IMR-90 (cell line): Measurements from ENCODE around the gene PREP. TPM values are rescaled to one million over a fixed set of nuclear protein-coding genes. Genes with fewer than 3 reads are reported as not detected.

Source experiments
- ATAC-seq: fragments of 200-7000 bp; cut with Tn5 transposase; 2 replicates; pipeline ENCODE4 v1.9.1; 2020; ENCODE audit warnings: low read depth, mild to moderate bottlenecking, moderate library complexity
- BruUV-seq: library from RNA; stranded (reverse); fragments of 400-500 nt; replicated peaks from 2 replicates; lab custom pipeline; 2021; lab: Mats Ljungman, UMichigan
- CTCF ChIA-PET: fragments of 300-600 bp; formaldehyde crosslinking; extraction: SDS; loops from one replicate; lab custom pipeline; 2021; ENCODE audit warnings: antibody characterized with exemption; lab: Yijun Ruan, JAX
- POLR2A ChIA-PET: fragments of 300-600 bp; sonication (Branson Sonifier 250); formaldehyde crosslinking; loops from one replicate; lab custom pipeline; 2022; ENCODE audit warnings: antibody characterized with exemption; ENCODE audit not compliant: unreplicated experiment; lab: Charles Lee
- DNase-seq: peaks from one replicate; pipeline ENCODE4 v3.0.0; 2013
- H2AFZ ChIP-seq: replicated peaks from 2 replicates; pipeline ENCODE3; 2013; ENCODE audit warnings: low read length, mild to moderate bottlenecking; ENCODE audit not compliant: poor library complexity
- H2AK5ac ChIP-seq: 2 replicates; pipeline ENCODE4 v1.6.1; 2013; ENCODE audit warnings: low read depth, low read length, inconsistent platforms
- H2AK9ac ChIP-seq: replicated peaks from 2 replicates; pipeline ENCODE3; 2013; ENCODE audit warnings: mild to moderate bottlenecking, low read depth, low read length, moderate library complexity; ENCODE audit not compliant: poor library complexity
- H2BK120ac ChIP-seq: 2 replicates; pipeline ENCODE4 v1.6.1; 2013; ENCODE audit warnings: low read depth, low read length, inconsistent platforms
- H2BK15ac ChIP-seq: 3 replicates; pipeline ENCODE4 v1.6.1; 2013; ENCODE audit warnings: low read depth, low read length, inconsistent platforms
- H2BK20ac ChIP-seq: 2 replicates; pipeline ENCODE4 v1.6.1; 2013; ENCODE audit warnings: low read depth, mild to moderate bottlenecking, inconsistent platforms, low read length, moderate library complexity
- H2BK5ac ChIP-seq: 2 replicates; pipeline ENCODE4 v1.6.1; 2013; ENCODE audit warnings: mild to moderate bottlenecking, low read depth, low read length, inconsistent platforms; ENCODE audit not compliant: poor library complexity, severe bottlenecking
- H3K14ac ChIP-seq: replicated peaks from 2 replicates; pipeline ENCODE4 v1.6.1; 2013; ENCODE audit warnings: low read depth, low read length, inconsistent platforms
- H3K18ac ChIP-seq: 2 replicates; pipeline ENCODE4 v1.6.1; 2013; ENCODE audit warnings: low read depth, low read length, control low read depth
- H3K23ac ChIP-seq: 2 replicates; pipeline ENCODE4 v1.6.1; 2013; ENCODE audit warnings: low read depth, low read length, inconsistent platforms
- H3K27ac ChIP-seq: 2 replicates; pipeline ENCODE4 v1.5.1; 2013; ENCODE audit warnings: mild to moderate bottlenecking, control low read depth, low read length; ENCODE audit not compliant: insufficient read depth
- H3K27me3 ChIP-seq: 2 replicates; pipeline ENCODE4 v1.6.1; 2013; ENCODE audit warnings: low read length; ENCODE audit not compliant: control insufficient read depth, insufficient read depth
- H3K36me3 ChIP-seq: 2 replicates; pipeline ENCODE4 v1.6.1; 2013; ENCODE audit warnings: low read length, mixed read lengths; ENCODE audit not compliant: control insufficient read depth, insufficient read depth
- H3K4ac ChIP-seq: 2 replicates; pipeline ENCODE4 v1.6.1; 2013; ENCODE audit warnings: low read depth, low read length, inconsistent platforms
- H3K4me1 ChIP-seq: 2 replicates; pipeline ENCODE4 v1.6.1; 2013; ENCODE audit warnings: low read length, mixed read lengths; ENCODE audit not compliant: control insufficient read depth, insufficient read depth
- H3K4me2 ChIP-seq: 2 replicates; pipeline ENCODE4 v1.6.1; 2013; ENCODE audit warnings: low read depth, mild to moderate bottlenecking, control low read depth, low read length, moderate library complexity
- H3K4me3 ChIP-seq: 2 replicates; pipeline ENCODE4 v1.5.1; 2013; ENCODE audit warnings: low read depth, mild to moderate bottlenecking, control low read depth, low read length, moderate library complexity; ENCODE audit not compliant: insufficient read depth
- H3K56ac ChIP-seq: 2 replicates; pipeline ENCODE4 v1.6.1; 2013; ENCODE audit warnings: low read length, inconsistent platforms; ENCODE audit not compliant: insufficient read depth; ENCODE audit errors: extremely low read depth
- H3K79me1 ChIP-seq, 2 experiments: 2 replicates each; pipeline ENCODE4 v1.6.1; 2013; ENCODE audit warnings: low read length in 2 of 2, inconsistent platforms in 1 of 2, low read depth in 1 of 2
- H3K9ac ChIP-seq: 2 replicates; pipeline ENCODE4 v1.6.1; 2013; ENCODE audit warnings: low read depth, low read length, control low read depth
- H3K9me1 ChIP-seq: 2 replicates; pipeline ENCODE4 v1.6.1; 2013; ENCODE audit warnings: low read length, inconsistent platforms; ENCODE audit not compliant: insufficient read depth
- H3K9me3 ChIP-seq: 2 replicates; pipeline ENCODE4 v1.6.1; 2013; ENCODE audit warnings: low read length; ENCODE audit not compliant: control insufficient read depth, insufficient read depth
- H4K20me1 ChIP-seq: 2 replicates; pipeline ENCODE4 v1.6.1; 2013; ENCODE audit warnings: low read length, inconsistent platforms; ENCODE audit not compliant: insufficient read depth
- H4K5ac ChIP-seq: 2 replicates; pipeline ENCODE4 v1.6.1; 2013; ENCODE audit warnings: mild to moderate bottlenecking, low read depth, low read length, control low read depth
- H4K8ac ChIP-seq, 2 experiments: 2 replicates each; pipeline ENCODE4 v1.6.1; 2013; ENCODE audit warnings: low read depth in 2 of 2, low read length in 2 of 2, control low read depth in 1 of 2, inconsistent platforms in 1 of 2
- H4K91ac ChIP-seq: 2 replicates; pipeline ENCODE4 v1.6.1; 2013; ENCODE audit warnings: low read depth, low read length, inconsistent platforms; ENCODE audit not compliant: insufficient read depth
- CHD1 ChIP-seq: IDR thresholded peaks from 2 replicates; pipeline ENCODE4 v1.6.1; 2012; ENCODE audit warnings: low read depth, low read length, improper control_type of control experiment
- FOS ChIP-seq: fragments of 150-350 bp; IDR thresholded peaks from 2 replicates; pipeline ENCODE4 v1.6.1; 2016; ENCODE audit warnings: low read depth, low read length
- WGBS, 2 experiments: methylation state at CpG; one replicate each; pipeline versions ENCODE4 v1.1.5 to v1.1.7; 2013; ENCODE audit warnings: missing lambda C conversion rate in 2 of 2; ENCODE audit not compliant: insufficient read length in 1 of 2; ENCODE audit errors: extremely low coverage in 2 of 2; 5-methylcytosine and 5-hydroxymethylcytosine counted together
- dilution Hi-C: fragments of 300-500 bp; cut with HindIII; formaldehyde crosslinking; loops from one replicate; pipeline ENCODE4 v1.14.3; 2018; ENCODE audit warnings: low sequenced_read_pairs; ENCODE audit not compliant: unreplicated experiment
- in situ Hi-C: fragments of 300-500 bp; cut with MboI; formaldehyde crosslinking; loops from 3 replicates; pipeline ENCODE4 v1.14.3; 2019; ENCODE audit warnings: low sequenced_read_pairs, inconsistent platforms, mixed read lengths
- intact Hi-C: fragments of 100-400 bp; cut with micrococcal nuclease; formaldehyde crosslinking; loops from 2 replicates; pipeline ENCODE4 v1.10.0; 2022
- polyA plus RNA-seq, 3 experiments: library from polyadenylated mRNA; depleted of rRNA; stranded (reverse); fragments of >200 nt; gene quantifications; 2 replicates each; pipeline ENCODE4 v1.2.3, GENCODE V29; 2012; ENCODE audit warnings: low replicate concordance in 1 of 3
- total RNA-seq: library from RNA; depleted of rRNA; stranded (reverse); fragments of >200 nt; gene quantifications from 2 replicates; pipeline ENCODE4 v1.2.3, GENCODE V29; 2012

PREP gene
- total and polyA plus RNA-seq, 2 of the 4 experiments (the other 2 are of a cell fraction) = 21.0 to 25.7 TPM

GRCh38 chr6:105278035-105278434 lies 124.8 kb downstream of the PREP start:
- Histone ChIP-seq H3K27ac (no peak overlapping the region), H3K4me3 (no peak overlapping the region), H3K23ac (no peak overlapping the region), H2BK15ac (no peak overlapping the region), H3K27me3 (no peaks in the 10 kb centered on the region), H2AK5ac (no peak overlapping the region), H3K4me1 (no peaks in the 10 kb centered on the region; the same call in 1 of the 2 replicates), H3K9me3 (no peaks in the 10 kb centered on the region), H2AFZ (no peak overlapping the region), H4K20me1 (no peaks in the 10 kb centered on the region), H4K91ac (no peak overlapping the region), H3K56ac (no peak overlapping the region), H2BK5ac (no peak overlapping the region), H3K14ac (no peak overlapping the region), H4K5ac (no peak overlapping the region), H3K18ac (no peak overlapping the region), H2BK120ac (no peak overlapping the region), H4K8ac (no peak overlapping the region), H2AK9ac (no peak overlapping the region), H3K36me3 (peaks cover 23% of the 10 kb centered on the region), H3K79me1 (no peaks in the 10 kb centered on the region; a peak in 1 of 4 replicates), H3K4me2 (no peak overlapping the region), H3K9ac (no peak overlapping the region), H3K4ac (no peak overlapping the region), H3K9me1 (peaks cover 6% of the 10 kb centered on the region; the same call in 1 of the 2 replicates), H2BK20ac (no peak overlapping the region)
- POLR2A ChIA-PET = no interaction called here
- in situ Hi-C loops (no loop called here), dilution Hi-C loops (no loop called here), intact Hi-C loops (no loop called here)
- TSS peak; percentile 80 for BruUV-seq
- 91% methylated on average over 10 of the region's 20 CpGs; no CpG with 5 or more reads in 1 of the 2 experiments for WGBS, 2 experiments
- CTCF ChIA-PET = no interaction called here
- TF ChIP-seq CHD1 (no peak), FOS (no peak)
- no peak for ATAC-seq
- no peak for DNase-seq
